H1 (cell line): ENCODE results near the gene RNF186. TPM values are rescaled to one million over a fixed set of nuclear protein-coding genes. Genes with fewer than 3 reads are reported as not detected.

Experiments
- CTCF ChIA-PET: fragments of 300-600 bp; sonication (Branson Sonifier 250); formaldehyde crosslinking; loops from one replicate; lab custom pipeline; 2021; ENCODE audit not compliant: partially characterized antibody; lab: Charles Lee
- POLR2A ChIA-PET: fragments of 300-600 bp; sonication (Branson Sonifier 250); formaldehyde crosslinking; loops from one replicate; lab custom pipeline; 2021; ENCODE audit warnings: inconsistent platforms; ENCODE audit not compliant: partially characterized antibody; lab: Charles Lee
- DNase-seq, 2 experiments: peaks; one replicate each; pipeline versions ENCODE4 v3.0.0 to v3.0.0-alpha.2; 2010 to 2022; ENCODE audit warnings: low spot score in 2 of 2, low read depth in 1 of 2, mixed read lengths in 1 of 2
- FAIRE-seq: peaks from 2 replicates; lab custom pipeline; 2011; peaks lifted over from hg19 to GRCh38; lab: Jason Lieb, UNC
- H2AFZ ChIP-seq: 2 replicates; pipeline ENCODE4 v1.8.1; 2012; ENCODE audit warnings: low read length, inconsistent platforms
- H2AK5ac ChIP-seq: 2 replicates; pipeline ENCODE4 v1.6.1; 2013; ENCODE audit warnings: low read depth, low read length
- H2BK120ac ChIP-seq: replicated peaks from 2 replicates; pipeline ENCODE3; 2013; ENCODE audit warnings: low read depth, low read length, inconsistent platforms
- H2BK12ac ChIP-seq: 2 replicates; pipeline ENCODE4 v1.6.1; 2013; ENCODE audit warnings: low read depth, low read length
- H2BK15ac ChIP-seq: 2 replicates; pipeline ENCODE4 v1.6.1; 2013; ENCODE audit warnings: low read length
- H2BK20ac ChIP-seq: 2 replicates; pipeline ENCODE4 v1.6.1; 2013; ENCODE audit warnings: low read length
- H2BK5ac ChIP-seq: 2 replicates; pipeline ENCODE4 v1.6.1; 2013; ENCODE audit warnings: low read depth, low read length
- H3K14ac ChIP-seq: 2 replicates; pipeline ENCODE4 v1.6.1; 2013; ENCODE audit warnings: inconsistent platforms; ENCODE audit not compliant: insufficient read length
- H3K18ac ChIP-seq: 2 replicates; pipeline ENCODE4 v1.6.1; 2013; ENCODE audit warnings: low read length; ENCODE audit errors: extremely low read depth
- H3K23ac ChIP-seq: 2 replicates; pipeline ENCODE4 v1.6.1; 2013; ENCODE audit warnings: inconsistent platforms; ENCODE audit not compliant: insufficient read length
- H3K23me2 ChIP-seq: 2 replicates; pipeline ENCODE4 v1.6.1; 2013; ENCODE audit warnings: low read depth, low read length
- H3K27ac ChIP-seq: 2 replicates; pipeline ENCODE4 v1.6.1; 2011; ENCODE audit warnings: low read depth, low read length, inconsistent platforms
- H3K27me3 ChIP-seq, 4 experiments: replicated peaks in 1 of 4; 1 replicate in 1 of 4; 2 replicates in 3 of 4; pipeline versions ENCODE4 v1.6.1 to v1.8.1; 2011 to 2013; ENCODE audit warnings: low read length in 3 of 4, mild to moderate bottlenecking in 3 of 4, inconsistent platforms in 2 of 4, mixed read lengths in 2 of 4, moderate library complexity in 1 of 4; ENCODE audit not compliant: control insufficient read depth in 3 of 4, insufficient read depth in 3 of 4; ENCODE audit errors: extremely low read depth in 1 of 4
- H3K36me3 ChIP-seq, 4 experiments: 2 replicates each; pipeline versions ENCODE4 v1.6.1 to v1.8.1; 2011 to 2013; ENCODE audit warnings: mild to moderate bottlenecking in 4 of 4, low read length in 3 of 4, moderate library complexity in 2 of 4, control low read depth in 1 of 4, inconsistent platforms in 1 of 4; ENCODE audit not compliant: insufficient read depth in 4 of 4, control insufficient read depth in 2 of 4
- H3K4ac ChIP-seq: replicated peaks from 2 replicates; pipeline ENCODE3; 2013; ENCODE audit warnings: low read length, low read depth, mixed read lengths, inconsistent platforms; ENCODE audit not compliant: insufficient read length
- H3K4me1 ChIP-seq, 4 experiments: replicated peaks in 1 of 4; 1 replicate in 1 of 4; 2 replicates in 3 of 4; pipeline versions ENCODE4 v1.6.1 to v1.8.1; 2011 to 2013; ENCODE audit warnings: low read length in 3 of 4, inconsistent platforms in 2 of 4, mixed read lengths in 1 of 4; ENCODE audit not compliant: insufficient read depth in 4 of 4, control insufficient read depth in 3 of 4
- H3K4me2 ChIP-seq, 2 experiments: 2 replicates each; pipeline versions ENCODE4 v1.6.1 to v1.8.1; 2011 to 2013; ENCODE audit warnings: low read depth in 2 of 2, low read length in 2 of 2, control low read depth in 1 of 2, inconsistent platforms in 1 of 2, mild to moderate bottlenecking in 1 of 2; ENCODE audit not compliant: insufficient read depth in 1 of 2
- H3K4me3 ChIP-seq, 4 experiments: fragments of 200-600, 300-600 bp in 1 of 4; sonication (generic), shearing (Covaris generic), sonication (Bioruptor Twin) in 1 of 4; 2 replicates each; pipeline versions ENCODE4 v1.5.1 to v1.8.1; 2011 to 2016; ENCODE audit warnings: low read length in 4 of 4, low read depth in 3 of 4, control low read depth in 2 of 4, inconsistent platforms in 2 of 4, mild to moderate bottlenecking in 2 of 4, mixed read lengths in 1 of 4, moderate library complexity in 1 of 4; ENCODE audit not compliant: insufficient read depth in 2 of 4; ENCODE audit errors: extremely low read depth in 1 of 4
- H3K56ac ChIP-seq: replicated peaks from 2 replicates; pipeline ENCODE3; 2013; ENCODE audit warnings: low read depth, mild to moderate bottlenecking, mixed read lengths, low read length, inconsistent platforms; ENCODE audit not compliant: insufficient read length
- H3K79me1 ChIP-seq: 2 replicates; pipeline ENCODE4 v1.6.1; 2013; ENCODE audit warnings: low read depth, low read length, control low read depth
- H3K79me2 ChIP-seq, 2 experiments: 2 replicates each; pipeline versions ENCODE4 v1.6.1 to v1.8.1; 2012 to 2013; ENCODE audit warnings: low read length in 2 of 2, mild to moderate bottlenecking in 2 of 2, inconsistent platforms in 1 of 2; ENCODE audit not compliant: insufficient read depth in 2 of 2, control insufficient read depth in 1 of 2
- H3K9ac ChIP-seq, 4 experiments: replicated peaks in 1 of 4; 1 replicate in 1 of 4; 2 replicates in 3 of 4; pipeline versions ENCODE4 v1.6.1 to v1.8.1; 2011 to 2013; ENCODE audit warnings: low read depth in 3 of 4, low read length in 3 of 4, control low read depth in 2 of 4, mild to moderate bottlenecking in 2 of 4, moderate library complexity in 2 of 4, inconsistent platforms in 1 of 4; ENCODE audit errors: extremely low read depth in 1 of 4
- H3K9me3 ChIP-seq, 2 experiments: 2 replicates each; pipeline versions ENCODE4 v1.6.1 to v1.8.1; 2012 to 2013; ENCODE audit warnings: mild to moderate bottlenecking in 2 of 2, moderate library complexity in 2 of 2, control low read depth in 1 of 2, inconsistent platforms in 1 of 2, low read depth in 1 of 2, low read length in 1 of 2, mixed read lengths in 1 of 2; ENCODE audit not compliant: insufficient read depth in 2 of 2
- H4K20me1 ChIP-seq, 2 experiments: replicated peaks in 1 of 2; 2 replicates each; pipeline versions ENCODE3 to v1.8.1; 2011 to 2013; ENCODE audit warnings: inconsistent platforms in 2 of 2, low read length in 2 of 2, mild to moderate bottlenecking in 1 of 2; ENCODE audit not compliant: insufficient read depth in 2 of 2, control insufficient read depth in 1 of 2
- H4K5ac ChIP-seq: 2 replicates; pipeline ENCODE4 v1.6.1; 2013; ENCODE audit warnings: low read length, low read depth, mixed read lengths, inconsistent platforms; ENCODE audit not compliant: insufficient read length
- H4K8ac ChIP-seq: 2 replicates; pipeline ENCODE4 v1.8.0; 2013; ENCODE audit warnings: mild to moderate bottlenecking, moderate library complexity, low read length, inconsistent platforms; ENCODE audit not compliant: insufficient read depth; ENCODE audit errors: extremely low read depth
- H4K91ac ChIP-seq: replicated peaks from 2 replicates; pipeline ENCODE3; 2013; ENCODE audit warnings: low read length, mixed read lengths, inconsistent platforms; ENCODE audit not compliant: insufficient read length
- BACH1 ChIP-seq: IDR thresholded peaks from 2 replicates; pipeline ENCODE4 v1.6.1; 2012; ENCODE audit warnings: low read length, improper control_type of control experiment
- CBX5 ChIP-seq: fragments of 300-800, 300-1000 bp; sonication (generic); IDR thresholded peaks from 2 replicates; pipeline ENCODE4 v1.7.1; 2016; ENCODE audit warnings: antibody characterized with exemption, low read length, low read depth
- CHD2 ChIP-seq: IDR thresholded peaks from 2 replicates; pipeline ENCODE4 v1.6.1; 2012; ENCODE audit warnings: low read length, improper control_type of control experiment
- EP300 ChIP-seq, 2 experiments: IDR thresholded peaks; 1 replicate in 1 of 2; 2 replicates in 1 of 2; pipeline ENCODE4 v1.6.1; 2011 to 2012; ENCODE audit warnings: low read depth in 2 of 2, low read length in 2 of 2, mild to moderate bottlenecking in 2 of 2, borderline replicate concordance in 1 of 2, inconsistent platforms in 1 of 2, moderate library complexity in 1 of 2
- MAFK ChIP-seq: IDR thresholded peaks from 2 replicates; pipeline ENCODE4 v1.6.1; 2012; ENCODE audit warnings: low read depth, mild to moderate bottlenecking, improper control_type of control experiment, low read length
- NANOG ChIP-seq: IDR thresholded peaks from 2 replicates; pipeline ENCODE4 v1.6.1; 2011; ENCODE audit warnings: low read length, low read depth, mild to moderate bottlenecking, inconsistent platforms; ENCODE audit not compliant: insufficient read depth, poor library complexity, severe bottlenecking
- NRF1 ChIP-seq: IDR thresholded peaks from 2 replicates; pipeline ENCODE4 v1.6.1; 2011; ENCODE audit warnings: mild to moderate bottlenecking, low read depth, low read length, improper control_type of control experiment
- RAD21 ChIP-seq, 2 experiments: IDR thresholded peaks in 1 of 2; conservative IDR thresholded peaks in 1 of 2; 2 replicates each; pipeline ENCODE4 v1.6.1; 2011; ENCODE audit warnings: low read depth in 2 of 2, low read length in 2 of 2, improper control_type of control experiment in 1 of 2, inconsistent platforms in 1 of 2, mild to moderate bottlenecking in 1 of 2, moderate library complexity in 1 of 2
- RXRA ChIP-seq: IDR thresholded peaks from 2 replicates; pipeline ENCODE4 v1.6.1; 2011; ENCODE audit warnings: low read depth, mild to moderate bottlenecking, low read length, moderate library complexity; ENCODE audit not compliant: insufficient read depth
- SAP30 ChIP-seq: fragments of 300-600 bp; sonication (generic); IDR thresholded peaks from 2 replicates; pipeline ENCODE4 v1.7.1; 2012; ENCODE audit warnings: low read length, moderate library complexity, mild to moderate bottlenecking, inconsistent platforms; ENCODE audit not compliant: insufficient read depth, insufficient replicate concordance
- SIRT6 ChIP-seq: IDR thresholded peaks from one replicate; pipeline ENCODE4 v1.7.1; 2012; ENCODE audit warnings: low read length, inconsistent platforms
- SP4 ChIP-seq: IDR thresholded peaks from 2 replicates; pipeline ENCODE4 v1.6.1; 2012; ENCODE audit warnings: low read length, inconsistent platforms
- TCF12 ChIP-seq: IDR thresholded peaks from 2 replicates; pipeline ENCODE4 v1.6.1; 2011; ENCODE audit warnings: low read depth, mild to moderate bottlenecking, low read length
- TEAD4 ChIP-seq: IDR thresholded peaks from 2 replicates; pipeline ENCODE4 v1.6.1; 2012; ENCODE audit warnings: low read depth, low read length, inconsistent platforms, mixed read lengths
- YY1 ChIP-seq: IDR thresholded peaks from 2 replicates; pipeline ENCODE4 v1.6.1; 2011; ENCODE audit warnings: low read depth, mild to moderate bottlenecking, low read length
- WGBS, 2 experiments: shearing (Covaris generic) in 1 of 2; methylation state at CpG; one replicate each; pipeline versions ENCODE4 v1.1.6 to v1.1.7; 2013 to 2015; ENCODE audit warnings: low lambda C conversion rate in 2 of 2, mixed read lengths in 2 of 2, inconsistent platforms in 1 of 2, low coverage in 1 of 2, missing lambda C conversion rate in 1 of 2; ENCODE audit not compliant: insufficient replicate concordance in 2 of 2, insufficient coverage in 1 of 2, insufficient read length in 1 of 2; ENCODE audit errors: extremely low coverage in 1 of 2, missing lambda C conversion rate in 1 of 2; 5-methylcytosine and 5-hydroxymethylcytosine counted together
- polyA plus RNA-seq, 7 experiments: library from polyadenylated mRNA; depleted of rRNA in 3 of 7; stranded (reverse) in 5 of 7; unstranded in 2 of 7; fragments of >200 nt in 5 of 7; fragments of 200-250 nt in 2 of 7; gene quantifications; 1 replicate in 5 of 7; 2 replicates in 1 of 7; 4 replicates in 1 of 7; pipeline versions ENCODE4 v1.2.1 to v1.2.3, GENCODE V29; 2011 to 2013; ENCODE audit warnings: missing spikeins in 2 of 7, mixed read lengths in 2 of 7
- total RNA-seq: library from RNA; stranded (reverse); fragmentation: NEBNext Ultra II Directional; extraction: Animal tissue kit (Norgen Biotek cat#: 25700); gene quantifications from 2 replicates; pipeline ENCODE4 v1.2.1, GENCODE V29; 2021

The RNF186 gene
- total and polyA plus RNA-seq, 2 of the 8 experiments (the other 6 are each of a cell fraction or from before 2014, with no cell fraction given), result not detected

DNA sequence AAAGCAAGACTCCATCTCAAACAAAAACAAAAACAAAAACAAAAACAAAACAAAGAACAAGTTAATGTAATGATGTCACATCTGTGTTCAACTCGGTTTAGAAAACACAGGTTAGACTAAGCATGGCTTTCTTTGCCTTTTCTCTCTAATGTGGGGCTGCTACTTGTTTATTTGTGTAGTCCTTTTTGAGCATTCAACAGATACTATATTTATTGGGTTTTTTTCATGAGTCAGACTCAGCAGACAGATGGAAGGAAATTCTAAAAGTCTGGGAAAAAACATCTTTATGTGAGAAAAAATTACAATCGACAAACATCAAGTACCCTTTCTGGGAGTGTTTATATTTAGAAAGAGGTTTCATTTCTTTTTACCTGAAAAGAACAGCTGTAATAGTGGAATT lies 44.8 kb upstream of the RNF186 start:
- no peak overlapping the region for H3K9ac ChIP-seq
- WGBS, 2 experiments, result 91% methylated on average over 2 of the region's 2 CpGs; no CpG with 5 or more reads in 1 of the 2 experiments
- no peak overlapping the region for H4K91ac ChIP-seq
- ChIA-PET POLR2A (no interaction called here), CTCF (interaction anchor here (0.7 to 0.9 kb wide), 2 partner anchors 498 to 1076 kb away, joined by 3 to 4 read pairs; no protein-coding TSS in a partner anchor)
- no peak for FAIRE-seq
- no peak overlapping the region for H3K4ac ChIP-seq
- H3K4me1 ChIP-seq, result no peaks in the 10 kb centered on the region
- no peaks in the 10 kb centered on the region for H3K79me1 ChIP-seq
- H3K14ac ChIP-seq, result no peak overlapping the region
- no peak overlapping the region for H4K5ac ChIP-seq
- H3K56ac ChIP-seq, result no peak overlapping the region
- no peak overlapping the region for H2AFZ ChIP-seq
- H3K27ac ChIP-seq, result no peak overlapping the region
- H4K8ac ChIP-seq, result no peak overlapping the region
- no peaks in the 10 kb centered on the region for H3K23me2 ChIP-seq
- no peak overlapping the region for H2BK120ac ChIP-seq
- H3K23ac ChIP-seq, result no peak overlapping the region
- no peak overlapping the region for H2AK5ac ChIP-seq
- DNase-seq, result no peak
- no peaks in the 10 kb centered on the region for H3K9me3 ChIP-seq
- H2BK15ac ChIP-seq, result no peak overlapping the region
- H3K27me3 ChIP-seq, result no peaks in the 10 kb centered on the region
- H2BK12ac ChIP-seq, result no peak overlapping the region
- no peaks in the 10 kb centered on the region for H3K79me2 ChIP-seq
- no peak overlapping the region for H3K4me3 ChIP-seq
- H3K18ac ChIP-seq, result no peak overlapping the region
- H2BK20ac ChIP-seq, result no peak overlapping the region
- no peak overlapping the region for H3K4me2 ChIP-seq
- no peak overlapping the region for H2BK5ac ChIP-seq
- H3K36me3 ChIP-seq, result no peaks in the 10 kb centered on the region
- no peaks in the 10 kb centered on the region for H4K20me1 ChIP-seq
- TF ChIP-seq YY1 (no peak), RAD21 (IDR thresholded peaks at IDR 0.05 in 1 of 2, conservative IDR thresholded peaks at IDR 0.05 in 1 of 2; ENCODE audit: low read depth in 2 of 2, low read length in 2 of 2) (no peak), TCF12 (no peak), SAP30 (no peak), BACH1 (no peak), EP300 (IDR thresholded peaks at IDR 0.05; ENCODE audit: borderline replicate concordance in 1 of 2, low read depth in 2 of 2, low read length in 2 of 2) (no peak), CHD2 (no peak), NANOG (no peak), CBX5 (no peak), MAFK (no peak), TEAD4 (no peak), RXRA (no peak), SP4 (no peak), NRF1 (no peak), SIRT6 (no peak)
